PC-3 (cell line): ENCODE results near the gene HHAT.

Source experiments
- EZH2 ChIP-seq: fragments of 300-600 bp; sonication (generic); IDR thresholded peaks from one replicate; pipeline ENCODE4 v1.6.1; 2017; ENCODE audit warnings: antibody characterized with exemption, mild to moderate bottlenecking, low read length; ENCODE audit not compliant: unreplicated experiment
- TF ChIP-seq, protein P1 (sequence below): fragments of 300-600 bp; sonication (generic); conservative IDR thresholded peaks from 2 replicates; pipeline ENCODE4 v1.5.1; 2017; ENCODE audit warnings: antibody characterized with exemption, low read depth, mild to moderate bottlenecking, low read length

DNA sequence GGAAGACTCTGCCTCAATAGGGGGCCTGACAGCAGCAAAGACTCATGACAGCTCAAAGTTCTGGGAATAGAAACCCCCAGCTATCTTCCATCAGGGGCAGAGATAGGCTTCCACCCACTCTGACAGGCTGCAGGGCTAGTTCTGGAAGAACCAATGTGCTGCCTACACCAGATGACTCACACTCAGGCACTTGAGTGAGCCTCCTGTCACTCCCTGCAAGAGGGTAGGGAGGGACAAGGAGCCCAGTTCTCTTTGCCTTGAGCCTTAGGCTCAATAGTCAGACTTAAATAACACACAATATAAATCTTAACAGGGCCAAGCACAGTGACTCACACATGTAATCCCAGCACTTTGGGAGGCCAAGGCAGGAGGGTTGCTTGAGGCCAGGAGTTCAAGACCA is 386.4 kb downstream of the HHAT start:
- TF ChIP-seq, protein P1, sequence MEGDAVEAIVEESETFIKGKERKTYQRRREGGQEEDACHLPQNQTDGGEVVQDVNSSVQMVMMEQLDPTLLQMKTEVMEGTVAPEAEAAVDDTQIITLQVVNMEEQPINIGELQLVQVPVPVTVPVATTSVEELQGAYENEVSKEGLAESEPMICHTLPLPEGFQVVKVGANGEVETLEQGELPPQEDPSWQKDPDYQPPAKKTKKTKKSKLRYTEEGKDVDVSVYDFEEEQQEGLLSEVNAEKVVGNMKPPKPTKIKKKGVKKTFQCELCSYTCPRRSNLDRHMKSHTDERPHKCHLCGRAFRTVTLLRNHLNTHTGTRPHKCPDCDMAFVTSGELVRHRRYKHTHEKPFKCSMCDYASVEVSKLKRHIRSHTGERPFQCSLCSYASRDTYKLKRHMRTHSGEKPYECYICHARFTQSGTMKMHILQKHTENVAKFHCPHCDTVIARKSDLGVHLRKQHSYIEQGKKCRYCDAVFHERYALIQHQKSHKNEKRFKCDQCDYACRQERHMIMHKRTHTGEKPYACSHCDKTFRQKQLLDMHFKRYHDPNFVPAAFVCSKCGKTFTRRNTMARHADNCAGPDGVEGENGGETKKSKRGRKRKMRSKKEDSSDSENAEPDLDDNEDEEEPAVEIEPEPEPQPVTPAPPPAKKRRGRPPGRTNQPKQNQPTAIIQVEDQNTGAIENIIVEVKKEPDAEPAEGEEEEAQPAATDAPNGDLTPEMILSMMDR, result no peak
- TF ChIP-seq EZH2, result no peak
